HG02938 (cell line): Measurements from ENCODE around the gene MRAS.

ENCODE experiments used
- ATAC-seq: cut with Tn5 transposase; IDR thresholded peaks from one replicate; pipeline ENCODE4 v1.9.1; 2021; ENCODE audit warnings: mild to moderate bottlenecking, moderate library complexity; ENCODE audit not compliant: unreplicated experiment

MRAS gene

GRCh38 chr3:138347960-138348753, at the start of gene MRAS:
Gene MRAS, plus strand, starts transcription at chr3:138348579. Its CDS starts 24,305 bp downstream, at chr3:138372884.
- no peak for ATAC-seq

DNA sequence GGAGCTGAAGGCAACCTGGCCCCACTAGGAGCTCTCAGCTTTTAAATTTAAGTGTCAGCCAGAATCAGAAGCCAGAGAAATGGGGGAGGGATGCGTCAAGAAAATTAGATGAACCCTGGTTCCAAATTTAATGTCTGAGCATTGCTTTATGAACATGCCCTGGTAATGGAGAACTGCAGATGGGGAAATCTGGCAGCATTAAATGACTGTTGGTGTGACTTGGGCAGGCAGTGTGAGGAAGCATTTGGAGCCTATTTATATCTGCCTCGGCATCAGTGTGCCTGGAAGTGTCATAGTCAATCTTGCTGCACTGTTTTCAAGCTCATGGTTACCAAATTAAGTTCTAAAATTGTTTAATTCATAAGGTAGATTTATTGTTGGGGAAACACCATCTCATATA, 47.7 kb upstream of the MRAS start:
- no peak for ATAC-seq

GRCh38 chr3:138303474-138303873, 44.9 kb upstream of the MRAS start:
- ATAC-seq, result no peak

DNA sequence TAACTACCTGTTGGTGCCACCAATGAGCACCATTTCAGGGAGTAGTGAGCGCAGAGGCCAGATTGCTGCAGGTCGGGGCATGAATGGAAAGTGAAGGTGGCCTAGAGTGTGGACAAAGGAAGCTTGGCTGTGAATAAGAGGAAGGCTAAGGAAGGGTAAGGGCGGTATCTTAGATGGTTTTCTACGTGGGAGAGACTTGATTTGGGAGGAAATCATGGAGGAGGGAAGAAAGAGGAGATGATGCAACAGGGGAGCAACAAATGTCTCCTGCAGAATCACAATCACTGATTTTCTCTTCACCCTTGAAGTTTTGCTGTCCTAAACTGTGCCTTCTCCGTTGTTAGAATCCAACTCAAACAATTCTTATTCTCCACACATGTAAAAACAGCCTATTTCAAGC, 40.5 kb upstream of the MRAS start:
- no peak for ATAC-seq

GRCh38 chr3:138308783-138309182, 39.6 kb upstream of the MRAS start:
- no peak for ATAC-seq

DNA sequence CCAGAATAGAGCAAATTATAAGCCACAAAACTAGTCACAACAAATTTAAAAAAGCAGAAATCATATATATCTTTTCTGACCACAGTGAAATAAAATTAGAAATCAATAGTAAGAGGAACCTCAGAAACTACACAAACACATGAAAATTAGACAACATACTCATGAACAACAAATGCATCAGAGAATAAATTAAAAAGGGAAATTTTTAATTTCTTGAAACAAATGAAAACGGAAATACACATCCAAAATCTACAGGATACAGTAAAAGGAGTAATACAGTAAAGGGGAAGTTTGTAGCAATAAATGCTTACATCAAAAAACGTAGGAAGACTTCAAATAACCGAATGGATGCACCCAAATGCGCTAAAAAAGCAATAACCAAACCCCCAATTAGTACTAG, 37.9 kb upstream of the MRAS start:
- ATAC-seq, result no peak

DNA sequence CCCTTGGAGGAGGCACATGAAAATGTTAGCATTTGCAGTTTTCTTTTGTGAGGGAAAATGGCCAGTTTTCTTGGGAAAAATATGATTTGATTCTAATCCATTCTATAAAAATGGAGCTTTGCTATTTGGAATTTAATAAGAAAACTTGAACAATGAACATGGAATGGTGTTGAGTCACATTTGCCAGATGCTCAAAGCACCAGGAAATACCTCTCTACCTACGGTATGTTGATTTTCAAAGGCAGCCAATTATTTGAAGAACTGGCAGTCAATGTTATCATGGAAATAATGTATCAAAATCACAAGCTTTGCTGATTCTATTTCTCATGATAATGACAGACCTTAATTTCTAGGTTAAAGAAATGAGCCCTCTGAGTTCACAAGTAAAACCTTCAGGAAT, 33.6 kb upstream of the MRAS start:
- no peak for ATAC-seq

DNA sequence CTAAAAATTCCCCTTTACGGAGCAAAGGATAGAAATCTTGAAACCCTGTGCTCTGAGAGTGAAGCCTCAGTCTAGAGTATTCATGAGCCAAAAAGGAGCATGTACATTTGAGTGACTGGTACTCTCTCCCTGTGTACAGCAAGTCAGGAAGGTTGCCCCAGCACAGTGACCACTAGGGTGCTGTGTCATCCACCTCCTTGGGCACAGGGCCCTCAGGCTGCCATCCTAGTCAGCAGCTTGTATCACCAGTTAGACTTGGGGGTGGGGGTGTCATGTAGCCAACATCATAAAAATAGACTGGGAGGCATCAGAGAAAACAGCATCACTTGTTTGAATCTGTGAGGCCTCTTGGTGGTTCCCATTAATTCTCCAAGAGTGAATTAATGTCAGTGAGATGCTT, 30.7 kb upstream of the MRAS start:
- no peak for ATAC-seq

- ATAC-seq, result no peak
Observed at GRCh38 chr3:138323971-138324370, 24.4 kb upstream of the MRAS start.

GRCh38 chr3:138325990-138326389, 22.4 kb upstream of the MRAS start:
- no peak for ATAC-seq

GRCh38 chr3:138326866-138327595, 21.3 kb upstream of the MRAS start:
- no peak for ATAC-seq

DNA sequence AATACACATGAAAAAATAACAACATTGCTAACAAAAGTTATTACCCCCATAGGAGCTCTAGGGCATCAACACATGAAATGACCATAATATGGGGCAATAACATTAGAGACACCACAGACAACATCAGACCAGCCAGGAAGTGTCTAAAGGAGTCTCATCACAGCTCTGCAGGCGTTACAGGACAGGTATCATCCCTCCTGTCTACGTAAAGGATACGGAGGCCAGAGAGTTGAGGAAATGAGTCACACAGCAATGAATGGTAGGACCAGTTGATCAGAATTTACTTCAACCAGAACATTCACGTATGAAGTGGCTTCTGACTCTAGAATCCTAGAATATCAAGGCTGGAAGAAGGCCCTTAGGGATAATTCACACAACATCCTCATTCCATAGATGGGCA, 20.5 kb upstream of the MRAS start:
- ATAC-seq, result no peak

GRCh38 chr3:138328341-138328740, 20.0 kb upstream of the MRAS start:
- no peak for ATAC-seq

GRCh38 chr3:138329127-138329983, 19.0 kb upstream of the MRAS start, which contains the start of gene NME9:
Gene NME9, minus strand, starts transcription at chr3:138329851. Its CDS starts 516 bp downstream, at chr3:138329335.
- ATAC-seq, result peak; percentile 79

DNA sequence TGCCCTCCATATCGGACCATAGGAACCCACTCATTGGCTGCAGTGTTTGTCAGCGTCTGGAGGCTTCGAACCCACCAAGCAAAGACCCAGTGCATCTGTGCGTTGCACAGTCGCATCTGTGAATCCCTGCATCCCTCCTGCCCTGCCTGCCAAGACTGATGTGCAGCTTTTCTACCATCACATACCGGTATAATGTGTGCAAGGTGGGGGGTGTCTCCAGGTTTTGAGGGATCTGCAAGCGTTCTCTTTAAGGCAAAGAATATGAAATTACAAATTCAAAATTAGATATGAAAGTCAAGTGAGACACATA, 18.4 kb upstream of the MRAS start:
- no peak for ATAC-seq

DNA sequence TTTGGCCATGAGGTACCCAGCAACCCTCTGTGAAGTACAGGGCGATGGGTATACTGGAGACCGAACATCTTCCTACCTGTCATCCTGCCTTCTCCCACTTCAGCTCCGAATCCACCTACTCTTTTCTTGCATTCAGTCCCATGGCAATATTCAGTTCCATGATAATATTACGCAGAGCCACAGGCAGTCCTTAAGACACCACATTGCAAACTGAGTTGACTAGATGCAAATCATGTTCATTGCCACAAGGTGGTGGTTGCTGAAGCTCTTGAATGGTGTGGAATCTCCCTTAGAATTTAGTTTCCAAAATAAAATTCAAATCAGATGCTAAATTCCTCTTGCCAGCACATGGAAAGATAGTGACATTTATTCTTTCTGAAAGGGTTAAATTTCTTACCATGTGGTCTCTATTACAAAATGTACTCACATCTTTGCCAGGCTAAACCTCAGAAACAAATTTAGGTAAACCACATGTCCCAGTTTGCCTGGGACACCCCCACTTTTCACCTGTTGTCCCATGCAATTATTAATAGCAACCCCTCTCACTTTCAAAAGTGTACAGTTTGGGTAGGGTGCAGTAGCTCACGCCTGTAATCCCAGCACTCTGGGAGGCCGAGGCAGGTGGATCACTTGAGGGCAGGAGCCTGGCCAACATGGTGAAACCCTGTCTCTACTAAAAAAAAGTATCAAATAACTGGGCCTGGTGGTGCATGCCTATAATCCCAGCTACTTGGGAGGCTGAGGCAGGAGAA, 17.1 kb upstream of the MRAS start:
- no peak for ATAC-seq

- ATAC-seq, result no peak
Observed at GRCh38 chr3:138332472-138333073, 15.8 kb upstream of the MRAS start.

- ATAC-seq, result no peak
Observed at GRCh38 chr3:138334608-138335007, 13.8 kb upstream of the MRAS start.

DNA sequence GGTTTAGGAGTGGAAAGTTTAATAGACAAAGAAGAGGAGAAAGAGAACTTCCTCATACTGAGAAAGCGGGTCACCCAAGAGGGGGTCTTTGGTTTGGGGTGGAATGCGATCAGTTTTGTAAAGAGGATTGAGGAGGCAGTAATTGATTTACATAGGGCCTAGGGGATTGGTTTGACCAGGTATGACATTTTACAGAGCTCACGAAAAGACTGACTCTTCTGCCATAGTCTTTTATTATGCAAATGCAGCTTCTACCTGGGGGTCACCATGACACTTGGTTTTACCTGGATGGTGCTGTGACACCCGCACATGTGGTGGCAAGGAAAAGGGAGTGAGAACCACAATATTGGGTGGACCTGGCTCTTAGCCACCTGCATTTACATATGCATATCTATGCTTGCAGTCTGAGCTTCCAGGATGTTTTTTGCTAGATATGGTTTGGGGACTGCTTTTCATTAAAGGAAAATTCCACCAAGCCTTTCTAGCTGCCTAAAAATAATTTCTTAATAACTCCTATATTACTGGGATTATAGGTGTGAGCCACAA, 11.9 kb upstream of the MRAS start:
- ATAC-seq, result no peak

DNA sequence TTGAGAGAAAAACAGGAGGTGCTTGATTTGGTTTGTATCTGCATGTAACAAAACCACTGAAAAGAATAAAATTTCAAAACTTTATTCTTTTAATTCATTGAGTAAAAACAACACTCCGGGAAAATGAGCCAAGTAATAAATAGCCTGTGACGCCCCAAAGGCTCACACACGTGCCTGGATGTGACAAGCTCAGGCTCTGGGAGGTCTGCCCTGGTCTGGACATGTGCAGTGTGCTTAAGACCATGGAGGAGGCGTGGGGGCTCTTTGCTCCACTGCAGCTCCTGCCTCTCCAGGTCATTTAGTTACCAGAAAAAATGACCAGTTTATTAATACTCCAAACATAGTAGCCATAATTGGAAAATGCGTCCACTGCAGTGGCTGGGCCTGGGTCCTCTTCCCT, 10.1 kb upstream of the MRAS start:
- ATAC-seq, result no peak
